ENCODE data around the gene OR52J3. TPM values are rescaled to one million over a fixed set of nuclear protein-coding genes. Genes with fewer than 3 reads are reported as not detected.

Gene OR52J3
- total and polyA plus RNA-seq, 2 of the 8 experiments (the other 6 are each of a cell fraction or from before 2014, with no cell fraction given), result not detected

GRCh38 chr11:5042091-5042490, 4.2 kb upstream of the OR52J3 start:
- FAIRE-seq, result no peak
- H2BK5ac ChIP-seq (ENCODE audit: low read depth, low read length), result no peak overlapping the region
- no peak for DNase-seq (ENCODE audit: low read depth in 1 of 2, low spot score in 2 of 2)
- TF ChIP-seq SUZ12 (IDR thresholded peaks at IDR 0.05; ENCODE audit: low read length) (no peak), ASH2L (IDR thresholded peaks at IDR 0.05; ENCODE audit: low read length) (no peak), JUND (IDR thresholded peaks at IDR 0.05; ENCODE audit: low read length) (no peak), POLR2AphosphoS5 (IDR thresholded peaks at IDR 0.05; ENCODE audit: low read depth, low read length) (no peak), BACH1 (IDR thresholded peaks at IDR 0.05; ENCODE audit: low read length) (no peak), BRCA1 (IDR thresholded peaks at IDR 0.05; ENCODE audit: low read depth, low read length) (no peak), PHF8 (conservative IDR thresholded peaks at IDR 0.05; ENCODE audit: low read depth, low read length) (no peak), SRF (IDR thresholded peaks at IDR 0.05; ENCODE audit: low read depth, low read length) (no peak), TBP (IDR thresholded peaks at IDR 0.05; ENCODE audit: low read depth, low read length) (no peak), RXRA (IDR thresholded peaks at IDR 0.05; ENCODE audit: insufficient read depth, low read depth, low read length) (no peak), ZNF274 (IDR thresholded peaks at IDR 0.05; ENCODE audit: borderline replicate concordance, extremely low read depth, low read length) (no peak), CBX8 (IDR thresholded peaks at IDR 0.05; ENCODE audit: borderline replicate concordance, low read depth, low read length) (no peak), CEBPB (IDR thresholded peaks at IDR 0.05; ENCODE audit: low read depth, low read length) (no peak), SAP30 (IDR thresholded peaks at IDR 0.05; ENCODE audit: insufficient read depth, insufficient replicate concordance, low read length) (no peak), SIN3A (conservative IDR thresholded peaks at IDR 0.05 in 1 of 2, IDR thresholded peaks at IDR 0.05 in 1 of 2; ENCODE audit: low read depth in 1 of 2, low read length in 2 of 2) (no peak)

More at GRCh38 chr11:5042091-5042490, 4.2 kb upstream of the OR52J3 start:
- Histone ChIP-seq H3K9ac (replicated peaks in 1 of 4; ENCODE audit: extremely low read depth in 1 of 4, low read depth in 3 of 4, low read length in 3 of 4) (no peak overlapping the region), H3K14ac (ENCODE audit: insufficient read length) (no peak overlapping the region), H3K4ac (replicated peaks; ENCODE audit: insufficient read length, low read depth, low read length) (no peak overlapping the region), H2BK15ac (ENCODE audit: low read length) (no peak overlapping the region), H3K18ac (ENCODE audit: extremely low read depth, low read length) (no peak overlapping the region), H4K20me1 (replicated peaks in 1 of 2; ENCODE audit: control insufficient read depth in 1 of 2, insufficient read depth in 2 of 2, low read length in 2 of 2) (no peaks in the 10 kb centered on the region), H4K8ac (ENCODE audit: extremely low read depth, insufficient read depth, low read length) (no peak overlapping the region), H3K23ac (ENCODE audit: insufficient read length) (no peak overlapping the region), H2AK5ac (ENCODE audit: low read depth, low read length) (no peak overlapping the region), H3K9me3 (ENCODE audit: insufficient read depth in 2 of 2, low read depth in 1 of 2, low read length in 1 of 2) (no peaks in the 10 kb centered on the region), H4K91ac (replicated peaks; ENCODE audit: insufficient read length, low read length) (no peak overlapping the region), H4K5ac (ENCODE audit: insufficient read length, low read depth, low read length) (no peak overlapping the region), H3K56ac (replicated peaks; ENCODE audit: insufficient read length, low read depth, low read length) (no peak overlapping the region), H3K4me2 (ENCODE audit: insufficient read depth in 1 of 2, low read depth in 2 of 2, low read length in 2 of 2) (no peak overlapping the region), H3K27ac (ENCODE audit: low read depth, low read length) (no peak overlapping the region), H3K79me2 (ENCODE audit: control insufficient read depth in 1 of 2, insufficient read depth in 2 of 2, low read length in 2 of 2) (no peaks in the 10 kb centered on the region), H3K27me3 (replicated peaks in 1 of 4; ENCODE audit: control insufficient read depth in 3 of 4, extremely low read depth in 1 of 4, insufficient read depth in 3 of 4, low read length in 3 of 4) (no peaks in the 10 kb centered on the region), H3K79me1 (ENCODE audit: low read depth, low read length) (no peaks in the 10 kb centered on the region), H2AFZ (ENCODE audit: low read length) (no peak overlapping the region), H3K4me3 (ENCODE audit: extremely low read depth in 1 of 4, insufficient read depth in 2 of 4, low read depth in 3 of 4, low read length in 4 of 4) (no peak overlapping the region), H3K36me3 (ENCODE audit: control insufficient read depth in 2 of 4, insufficient read depth in 4 of 4, low read length in 3 of 4) (no peaks in the 10 kb centered on the region), H2BK12ac (ENCODE audit: low read depth, low read length) (no peak overlapping the region), H3K4me1 (replicated peaks in 1 of 4; ENCODE audit: control insufficient read depth in 3 of 4, insufficient read depth in 4 of 4, low read length in 3 of 4) (peaks cover 0 to 3% (median 0%) of the 10 kb centered on the region in 4 experiments; a peak in 1 of 7 replicates), H2BK120ac (replicated peaks; ENCODE audit: low read depth, low read length) (no peak overlapping the region), H3K23me2 (ENCODE audit: low read depth, low read length) (peaks cover under 1% of the 10 kb centered on the region; the same call in 1 of the 2 replicates), H2BK20ac (ENCODE audit: low read length) (no peak overlapping the region)
- ChIA-PET POLR2A (ENCODE audit: partially characterized antibody) (no interaction called here), CTCF (ENCODE audit: partially characterized antibody) (no interaction called here)
- 74% methylated on average over 3 of the region's 3 CpGs; no CpG with 5 or more reads in 1 of the 2 experiments for WGBS, 2 experiments (ENCODE audit: extremely low coverage in 1 of 2, insufficient coverage in 1 of 2, insufficient read length in 1 of 2, insufficient replicate concordance in 2 of 2, low coverage in 1 of 2, low lambda C conversion rate in 2 of 2, missing lambda C conversion rate in 1 of 2)

Data from H1 (cell line).